K562 (cell line): ENCODE measurements around the gene PTPN7. TPM values are rescaled to one million over a fixed set of nuclear protein-coding genes. Genes with fewer than 3 reads are reported as not detected.

ENCODE experiments used
- ATAC-seq: fragments of 200-7000 bp; cut with Tn5 transposase; 3 replicates; pipeline ENCODE4 v1.9.1; 2020; ENCODE audit warnings: moderate library complexity
- BruUV-seq: library from RNA; stranded (reverse); fragments of 400-500 nt; replicated peaks from 2 replicates; lab custom pipeline; 2021; lab: Mats Ljungman, UMichigan
- CTCF ChIA-PET: fragments of 300-600 bp; formaldehyde crosslinking; extraction: SDS; loops from one replicate; lab custom pipeline; 2021; ENCODE audit warnings: low intra/inter-chr PET ratio; lab: Yijun Ruan, JAX
- POLR2A ChIA-PET: fragments of 300-600, 350-650 bp; sonication (Branson Sonifier 250); formaldehyde crosslinking; extraction: SDS; loops from one replicate; lab custom pipeline; 2021; ENCODE audit warnings: antibody characterized with exemption, inconsistent platforms; lab: Yijun Ruan, JAX
- DNase-seq, 4 experiments: peaks; one replicate each; pipeline versions ENCODE4 v3.0.0 to v3.0.0-alpha.2; 2011 to 2018; ENCODE audit warnings: low spot score in 3 of 4, mixed read lengths in 3 of 4; ENCODE audit errors: extremely low read depth in 1 of 4
- FAIRE-seq: peaks from 2 replicates; lab custom pipeline; 2011; peaks lifted over from hg19 to GRCh38; lab: Jason Lieb, UNC
- H2AFZ ChIP-seq: 2 replicates; pipeline ENCODE4 v1.6.0; 2011; ENCODE audit warnings: low read depth, low read length, control low read depth, inconsistent platforms
- H3K27ac ChIP-seq: fragments of 200-600 bp; 3 replicates; pipeline ENCODE4 v1.8.0; 2011; ENCODE audit warnings: low read depth, mild to moderate bottlenecking, control low read depth, inconsistent platforms, low read length, moderate library complexity, mixed read lengths; ENCODE audit errors: extremely low read depth
- H3K27me3 ChIP-seq, 2 experiments: fragments of 300-600 bp in 1 of 2; 2 replicates in 1 of 2; 3 replicates in 1 of 2; pipeline versions ENCODE4 v1.6.0 to v1.8.0; 2011; ENCODE audit warnings: inconsistent platforms in 2 of 2, low read length in 2 of 2, mild to moderate bottlenecking in 1 of 2, mixed read lengths in 1 of 2, moderate library complexity in 1 of 2; ENCODE audit not compliant: control insufficient read depth in 2 of 2, insufficient read depth in 2 of 2
- H3K36me3 ChIP-seq: fragments of 300-600 bp; 3 replicates; pipeline ENCODE4 v1.8.0; 2011; ENCODE audit warnings: mild to moderate bottlenecking, low read length, inconsistent platforms; ENCODE audit not compliant: control insufficient read depth, insufficient read depth
- H3K4me1 ChIP-seq, 2 experiments: fragments of 200-600 bp in 1 of 2; replicated peaks in 1 of 2; 2 replicates in 1 of 2; 3 replicates in 1 of 2; pipeline versions ENCODE4 v1.5.1 to v1.8.0; 2011; ENCODE audit warnings: inconsistent platforms in 2 of 2, low read length in 2 of 2, mild to moderate bottlenecking in 1 of 2, mixed read lengths in 1 of 2, moderate library complexity in 1 of 2; ENCODE audit not compliant: control insufficient read depth in 2 of 2, insufficient read depth in 2 of 2
- H3K4me2 ChIP-seq: 2 replicates; pipeline ENCODE4 v1.6.1; 2011; ENCODE audit warnings: low read length, control low read depth, inconsistent platforms, mixed read lengths; ENCODE audit not compliant: insufficient read depth
- H3K4me3 ChIP-seq: fragments of 200-600 bp; sonication (generic), shearing (Covaris generic); 2 replicates; pipeline ENCODE4 v1.5.1; 2016; ENCODE audit warnings: control low read depth, inconsistent platforms
- H3K79me2 ChIP-seq: fragments of 200-600 bp; 3 replicates; pipeline ENCODE4 v1.8.0; 2011; ENCODE audit warnings: low read length, inconsistent platforms; ENCODE audit not compliant: control insufficient read depth, insufficient read depth
- H3K9ac ChIP-seq, 2 experiments: 2 replicates each; pipeline versions ENCODE4 v1.6.0 to v1.6.1; 2011; ENCODE audit warnings: low read depth in 2 of 2, low read length in 2 of 2, control low read depth in 1 of 2, inconsistent platforms in 1 of 2, mild to moderate bottlenecking in 1 of 2, mixed read lengths in 1 of 2; ENCODE audit not compliant: insufficient read depth in 1 of 2
- H3K9me1 ChIP-seq: one replicate; pipeline ENCODE4 v1.6.0; 2011; ENCODE audit warnings: inconsistent platforms, mild to moderate bottlenecking, low read length, moderate library complexity; ENCODE audit not compliant: control insufficient read depth, insufficient read depth
- H3K9me3 ChIP-seq: replicated peaks from 2 replicates; pipeline ENCODE4 v1.5.1; 2011; ENCODE audit warnings: low read depth, low read length, inconsistent platforms; ENCODE audit not compliant: control insufficient read depth, insufficient read depth
- H4K20me1 ChIP-seq: replicated peaks from 2 replicates; pipeline ENCODE4 v1.6.1; 2011; ENCODE audit warnings: low read length, inconsistent platforms, mixed read lengths; ENCODE audit not compliant: control insufficient read depth, insufficient read depth
- CBX1 ChIP-seq: sonication (generic); IDR thresholded peaks from 2 replicates; pipeline ENCODE4 v1.6.1; 2016; ENCODE audit warnings: antibody characterized with exemption, low read depth, mild to moderate bottlenecking
- CEBPB ChIP-seq: fragments of 450-650 bp; IDR thresholded peaks from 2 replicates; pipeline ENCODE4 v1.6.1; 2016; ENCODE audit warnings: missing genetic modification characterization, missing compliant biosample characterization
- KHSRP ChIP-seq: fragments of 450-650 bp; IDR thresholded peaks from 2 replicates; pipeline ENCODE4 v1.6.1; 2017
- NFATC3 ChIP-seq: fragments of 450-650 bp; IDR thresholded peaks from 2 replicates; pipeline ENCODE4 v1.6.1; 2017; ENCODE audit warnings: mild to moderate bottlenecking
- POLR2AphosphoS5 ChIP-seq: IDR thresholded peaks from 2 replicates; pipeline ENCODE4 v1.6.1; 2011; ENCODE audit warnings: mild to moderate bottlenecking, low read depth, low read length, moderate library complexity; ENCODE audit not compliant: control insufficient read depth, insufficient read depth
- PRPF4 ChIP-seq: fragments of 200-400 bp; formaldehyde crosslinking; IDR thresholded peaks from one replicate; pipeline ENCODE4 v1.6.1; 2017; ENCODE audit warnings: low read length, low read depth, mild to moderate bottlenecking; ENCODE audit not compliant: insufficient read depth, poor library complexity, severe bottlenecking
- RBFOX2 ChIP-seq: fragments of 200-400 bp; formaldehyde crosslinking; IDR thresholded peaks from 2 replicates; pipeline ENCODE4 v1.6.1; 2017; ENCODE audit warnings: low read depth, mild to moderate bottlenecking, low read length, moderate library complexity
- TAF15 ChIP-seq: fragments of 200-400 bp; formaldehyde crosslinking; IDR thresholded peaks from 2 replicates; pipeline ENCODE4 v1.6.1; 2017; ENCODE audit warnings: mild to moderate bottlenecking, low read depth, low read length, moderate library complexity
- TCF7L2 ChIP-seq: fragments of 150-350 bp; IDR thresholded peaks from 2 replicates; pipeline ENCODE4 v1.6.1; 2016; ENCODE audit warnings: low read depth, mild to moderate bottlenecking, low read length, moderate library complexity
- TEAD4 ChIP-seq, 2 experiments: sonication (generic) in 1 of 2; formaldehyde crosslinking in 1 of 2; IDR thresholded peaks; 2 replicates each; pipeline versions ENCODE4 v1.6.1 to v1.8.0; 2012 to 2022; ENCODE audit warnings: borderline replicate concordance in 1 of 2, inconsistent platforms in 1 of 2, low read length in 1 of 2, mild to moderate bottlenecking in 1 of 2, missing genetic modification reagents in 1 of 2
- ZBTB1 ChIP-seq: sonication (generic); formaldehyde crosslinking; IDR thresholded peaks from 2 replicates; pipeline ENCODE4 v1.8.1; 2023; ENCODE audit warnings: missing genetic modification reagents, low read depth, mild to moderate bottlenecking, borderline replicate concordance
- ZC3H8 ChIP-seq: fragments of 450-650 bp; IDR thresholded peaks from 2 replicates; pipeline ENCODE4 v1.6.1; 2017
- ZNF143 ChIP-seq: sonication (generic); formaldehyde crosslinking; IDR thresholded peaks from 2 replicates; pipeline ENCODE4 v1.9.0; 2022; ENCODE audit warnings: mild to moderate bottlenecking, missing genetic modification reagents
- ZNF57 ChIP-seq: fragments of 450-650 bp; formaldehyde crosslinking; IDR thresholded peaks from 2 replicates; pipeline ENCODE4 v1.4.0; 2020; ENCODE audit warnings: mild to moderate bottlenecking, moderate library complexity
- ZNF766 ChIP-seq: fragments of 200-800 bp; sonication (Bioruptor generic); conservative IDR thresholded peaks from 2 replicates; pipeline ENCODE4 v1.6.1; 2016; ENCODE audit warnings: missing genetic modification characterization, missing compliant biosample characterization
- ZSCAN29 ChIP-seq: fragments of 450-650 bp; IDR thresholded peaks from 2 replicates; pipeline ENCODE4 v1.6.1; 2017
- WGBS: fragments of 100-300 bp; shearing (Covaris generic); methylation state at CpG from one replicate; pipeline ENCODE4 v1.1.6; 2016; ENCODE audit warnings: low coverage, mixed read lengths; ENCODE audit not compliant: insufficient coverage; ENCODE audit errors: missing lambda C conversion rate; 5-methylcytosine and 5-hydroxymethylcytosine counted together
- in situ Hi-C: fragments of 300-500 bp; cut with MboI; formaldehyde crosslinking; loops from 4 replicates; pipeline ENCODE4 v1.15.0; 2018; ENCODE audit warnings: inconsistent platforms, mixed read lengths
- intact Hi-C: fragments of 100-400 bp; cut with micrococcal nuclease; formaldehyde crosslinking; loops from 2 replicates; pipeline ENCODE4 v1.14.2; 2022
- polyA plus RNA-seq, 8 experiments: library from polyadenylated mRNA; depleted of rRNA in 4 of 8; stranded (reverse) in 5 of 8; unstranded in 3 of 8; fragments of >200 nt; fragmentation: Nextera tagmentation in 2 of 8; fragmentation: Illumina TruSeq in 1 of 8; extraction: Ambion mirVana in 2 of 8; extraction: Trizol in 1 of 8; gene quantifications; 2 replicates each; pipeline versions ENCODE4 v1.2.1 to v1.2.3, GENCODE V29; 2011 to 2014; ENCODE audit warnings: inconsistent platforms in 1 of 8, missing spikeins in 1 of 8
- total RNA-seq, 7 experiments: library from RNA; depleted of rRNA in 6 of 7; stranded (reverse); fragments of >200 nt in 6 of 7; fragmentation: Illumina TruSeq in 2 of 7; extraction: Trizol in 2 of 7; gene quantifications; 2 replicates each; pipeline versions ENCODE4 v1.2.1 to v1.2.3, GENCODE V29; 2011 to 2021; ENCODE audit warnings: low replicate concordance in 1 of 7
- TF ChIP-seq, protein P1 (sequence below): fragments of 150-350 bp; IDR thresholded peaks from 2 replicates; pipeline ENCODE4 v1.6.1; 2014; ENCODE audit warnings: low read depth, mild to moderate bottlenecking, low read length, borderline replicate concordance
- TF ChIP-seq, protein P2 (sequence below): sonication (generic); formaldehyde crosslinking; IDR thresholded peaks from 2 replicates; pipeline ENCODE4 v1.8.1; 2023; ENCODE audit warnings: mild to moderate bottlenecking, missing genetic modification reagents

Gene PTPN7
- total and polyA plus RNA-seq, 9 of the 15 experiments (the other 6 are each of a cell fraction or from before 2014, with no cell fraction given), result 18.7 to 144 (median 120) TPM

DNA sequence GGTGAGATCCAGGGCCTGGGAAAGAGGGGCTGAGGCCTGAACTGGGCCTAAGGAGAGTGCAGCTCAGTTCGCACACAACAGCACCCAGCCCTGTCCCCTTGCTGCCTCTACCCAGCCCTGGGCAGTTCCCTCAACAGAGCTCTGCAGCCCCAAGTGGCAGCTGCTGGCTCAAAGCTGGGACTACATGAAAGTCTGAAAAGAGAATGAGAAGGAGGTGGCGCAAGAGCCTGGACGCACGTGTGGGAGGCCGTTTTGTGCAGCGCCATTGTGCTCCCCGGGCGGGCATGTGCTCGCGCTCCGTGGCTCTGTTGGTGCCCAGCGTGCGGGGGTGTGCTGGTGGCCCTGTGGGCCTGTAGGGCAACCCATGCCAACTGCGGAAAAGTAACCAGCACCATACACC, 27.4 kb downstream of the PTPN7 start:
- FAIRE-seq (no peak), DNase-seq (no peak), ATAC-seq (no peak)
- WGBS, result 92% methylated on average over 14 of the region's 14 CpGs
- Histone ChIP-seq H3K9me1 (no peaks in the 10 kb centered on the region), H3K9me3 (no peaks in the 10 kb centered on the region), H3K27ac (no peak overlapping the region), H3K79me2 (no peaks in the 10 kb centered on the region), H3K27me3 (peaks cover 0 to 7% of the 10 kb centered on the region in 2 experiments; a peak in 3 of 5 replicates), H3K4me2 (no peak overlapping the region), H3K9ac (no peak overlapping the region; a peak in 1 of 4 replicates), H3K4me1 (peaks cover 0 to 25% of the 10 kb centered on the region in 2 experiments; a peak in 2 of 5 replicates), H3K4me3 (no peak overlapping the region), H3K36me3 (peaks cover 38% of the 10 kb centered on the region; the same call in 2 of the 3 replicates), H2AFZ (no peak overlapping the region), H4K20me1 (peaks cover 7% of the 10 kb centered on the region)
- POLR2A ChIA-PET, result interaction anchor here (0.6 to 1.3 kb wide), 4 partner anchors 22 to 238 kb away, joined by 3 to 4 read pairs (median 4); no protein-coding TSS in a partner anchor
- intact Hi-C loops (no loop called here), in situ Hi-C loops (no loop called here)
- no TSS peak for BruUV-seq
- CTCF ChIA-PET, result interaction anchor here (3.5 kb wide), 1 partner anchor 133 kb away, joined by 32 read pairs; no protein-coding TSS in a partner anchor
- TF ChIP-seq NFATC3 (no peak), PRPF4 (no peak), ZNF143 (CRISPR knock-in tag) (no peak), KHSRP (no peak), CBX1 (no peak), CEBPB (tag) (0 out of 2 replicates have a peak, but pooled peaks have one; percentile 25), ZNF766 (CRISPR knock-in tag) (no peak), ZSCAN29 (no peak), ZNF57 (no peak), ZC3H8 (no peak), RBFOX2 (0 out of 2 replicates have a peak, but pooled peaks have one; percentile 26), POLR2AphosphoS5 (no peak), TEAD4 (IDR thresholded peaks at IDR 0.05; ENCODE audit: low read length) (no peak), TEAD4 (CRISPR knock-in tag; IDR thresholded peaks at IDR 0.05; ENCODE audit: borderline replicate concordance) (no peak), ZBTB1 (CRISPR knock-in tag) (no peak), TAF15 (no peak), TCF7L2 (no peak)
- TF ChIP-seq, protein P1, sequence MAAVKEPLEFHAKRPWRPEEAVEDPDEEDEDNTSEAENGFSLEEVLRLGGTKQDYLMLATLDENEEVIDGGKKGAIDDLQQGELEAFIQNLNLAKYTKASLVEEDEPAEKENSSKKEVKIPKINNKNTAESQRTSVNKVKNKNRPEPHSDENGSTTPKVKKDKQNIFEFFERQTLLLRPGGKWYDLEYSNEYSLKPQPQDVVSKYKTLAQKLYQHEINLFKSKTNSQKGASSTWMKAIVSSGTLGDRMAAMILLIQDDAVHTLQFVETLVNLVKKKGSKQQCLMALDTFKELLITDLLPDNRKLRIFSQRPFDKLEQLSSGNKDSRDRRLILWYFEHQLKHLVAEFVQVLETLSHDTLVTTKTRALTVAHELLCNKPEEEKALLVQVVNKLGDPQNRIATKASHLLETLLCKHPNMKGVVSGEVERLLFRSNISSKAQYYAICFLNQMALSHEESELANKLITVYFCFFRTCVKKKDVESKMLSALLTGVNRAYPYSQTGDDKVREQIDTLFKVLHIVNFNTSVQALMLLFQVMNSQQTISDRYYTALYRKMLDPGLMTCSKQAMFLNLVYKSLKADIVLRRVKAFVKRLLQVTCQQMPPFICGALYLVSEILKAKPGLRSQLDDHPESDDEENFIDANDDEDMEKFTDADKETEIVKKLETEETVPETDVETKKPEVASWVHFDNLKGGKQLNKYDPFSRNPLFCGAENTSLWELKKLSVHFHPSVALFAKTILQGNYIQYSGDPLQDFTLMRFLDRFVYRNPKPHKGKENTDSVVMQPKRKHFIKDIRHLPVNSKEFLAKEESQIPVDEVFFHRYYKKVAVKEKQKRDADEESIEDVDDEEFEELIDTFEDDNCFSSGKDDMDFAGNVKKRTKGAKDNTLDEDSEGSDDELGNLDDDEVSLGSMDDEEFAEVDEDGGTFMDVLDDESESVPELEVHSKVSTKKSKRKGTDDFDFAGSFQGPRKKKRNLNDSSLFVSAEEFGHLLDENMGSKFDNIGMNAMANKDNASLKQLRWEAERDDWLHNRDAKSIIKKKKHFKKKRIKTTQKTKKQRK, result no peak
- TF ChIP-seq, protein P2, sequence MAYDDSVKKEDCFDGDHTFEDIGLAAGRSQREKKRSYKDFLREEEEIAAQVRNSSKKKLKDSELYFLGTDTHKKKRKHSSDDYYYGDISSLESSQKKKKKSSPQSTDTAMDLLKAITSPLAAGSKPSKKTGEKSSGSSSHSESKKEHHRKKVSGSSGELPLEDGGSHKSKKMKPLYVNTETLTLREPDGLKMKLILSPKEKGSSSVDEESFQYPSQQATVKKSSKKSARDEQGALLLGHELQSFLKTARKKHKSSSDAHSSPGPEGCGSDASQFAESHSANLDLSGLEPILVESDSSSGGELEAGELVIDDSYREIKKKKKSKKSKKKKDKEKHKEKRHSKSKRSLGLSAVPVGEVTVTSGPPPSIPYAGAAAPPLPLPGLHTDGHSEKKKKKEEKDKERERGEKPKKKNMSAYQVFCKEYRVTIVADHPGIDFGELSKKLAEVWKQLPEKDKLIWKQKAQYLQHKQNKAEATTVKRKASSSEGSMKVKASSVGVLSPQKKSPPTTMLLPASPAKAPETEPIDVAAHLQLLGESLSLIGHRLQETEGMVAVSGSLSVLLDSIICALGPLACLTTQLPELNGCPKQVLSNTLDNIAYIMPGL (CRISPR knock-in tag), result no peak
